ENCODE measurements around the gene MPL. TPM values are rescaled to one million over a fixed set of nuclear protein-coding genes. Genes with fewer than 3 reads are reported as not detected.

MPL gene
- total and polyA plus RNA-seq, 3 experiments from 2014 or later, result not detected

DNA sequence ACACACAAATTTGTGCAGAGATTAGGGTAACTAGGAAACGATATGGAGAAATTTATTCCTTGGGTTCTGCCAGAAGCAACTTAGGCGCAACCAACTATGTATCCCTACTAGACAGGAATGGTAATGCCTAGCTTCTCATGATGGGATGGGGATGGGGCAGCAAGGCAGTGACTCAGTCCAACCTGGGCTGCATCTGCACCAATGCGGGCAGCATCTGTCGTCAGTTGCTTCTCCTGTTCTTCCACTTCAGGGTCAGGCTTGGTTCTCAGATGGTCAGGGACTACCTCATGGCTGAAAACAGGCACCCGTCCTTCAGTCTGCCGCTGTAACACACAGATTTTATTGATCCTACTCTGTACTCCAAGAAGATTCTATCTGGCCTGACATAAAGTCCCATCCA lies 49.1 kb downstream of the MPL start:
- H3K27ac ChIP-seq (ENCODE audit: low read depth, low read length), result no peak overlapping the region
- H3K36me3 ChIP-seq (ENCODE audit: insufficient read depth, low read length), result peaks cover 52% of the 10 kb centered on the region
- Mint-ChIP-seq H3K4me1 (peaks cover 30 to 50% (median 46%) of the 10 kb centered on the region in 3 donors), H3K9me3 (no peaks in the 10 kb centered on the region), H3K4me3 (peak overlapping the region in 1 of 7 donors; percentile 94), H3K36me3 (peaks cover 0 to 74% (median 23%) of the 10 kb centered on the region in 3 donors), H3K27ac (peak overlapping the region in 1 of 8 donors; percentile 76), H3K27me3 (no peaks in the 10 kb centered on the region)
- no peaks in the 10 kb centered on the region for H3K27me3 ChIP-seq (ENCODE audit: insufficient read depth, low read length, poor library complexity, severe bottlenecking)
- ChIA-PET CTCF (interaction anchor here (1.4 kb wide), 1 partner anchor 10 kb away, joined by 3 read pairs; no protein-coding TSS in a partner anchor), POLR2A (no interaction called here)
- no peak for DNase-seq
- peaks cover 28% of the 10 kb centered on the region for H3K4me1 ChIP-seq (ENCODE audit: insufficient read depth, low read length)
- no peaks in the 10 kb centered on the region for H3K9me3 ChIP-seq (ENCODE audit: low read length)
- H3K4me3 ChIP-seq (ENCODE audit: low read length), result no peak overlapping the region

DNA sequence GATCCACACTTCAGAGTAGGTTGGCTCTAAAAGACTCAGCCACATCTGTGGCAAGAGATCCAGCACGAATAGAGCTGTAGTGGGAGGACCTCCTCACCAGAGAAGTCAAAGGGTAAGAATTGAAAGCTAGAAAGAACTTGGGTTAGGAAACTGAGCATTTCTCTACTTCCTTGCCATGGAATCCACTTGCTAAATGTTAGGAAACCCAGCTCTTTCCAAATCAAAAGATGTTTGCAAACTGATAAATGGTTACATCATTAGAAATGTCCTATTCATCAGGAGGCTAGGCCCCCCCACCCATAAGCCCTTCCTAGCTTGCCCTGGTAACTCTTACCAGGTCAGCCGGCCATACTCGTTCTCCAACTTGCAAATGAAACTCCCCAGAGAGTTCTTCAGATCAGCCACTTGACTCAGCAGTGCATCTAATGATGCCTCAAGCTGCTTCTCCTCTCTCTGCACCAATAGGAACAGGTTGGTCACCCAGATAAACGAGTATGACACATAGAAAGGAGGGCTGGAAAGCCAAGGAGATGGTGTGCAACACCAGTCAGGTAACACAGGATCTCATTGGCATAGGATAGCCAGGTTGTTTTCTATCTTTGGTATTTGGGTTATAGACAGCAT lies 50.5 kb downstream of the MPL start:
- H3K4me3 ChIP-seq (ENCODE audit: low read length), result no peak overlapping the region
- peaks cover 28% of the 10 kb centered on the region for H3K4me1 ChIP-seq (ENCODE audit: insufficient read depth, low read length)
- Mint-ChIP-seq H3K27ac (peak overlapping the region; percentile 11 to 100 (median 98)), H3K27me3 (no peaks in the 10 kb centered on the region), H3K4me3 (peak overlapping the region; percentile 94 to 100 (median 98)), H3K36me3 (peaks cover 0 to 60% (median 20%) of the 10 kb centered on the region in 3 donors), H3K9me3 (no peaks in the 10 kb centered on the region), H3K4me1 (peaks cover 36 to 60% (median 50%) of the 10 kb centered on the region in 3 donors)
- H3K27ac ChIP-seq (ENCODE audit: low read depth, low read length), result no peak overlapping the region
- no peaks in the 10 kb centered on the region for H3K27me3 ChIP-seq (ENCODE audit: insufficient read depth, low read length, poor library complexity, severe bottlenecking)
- no peaks in the 10 kb centered on the region for H3K9me3 ChIP-seq (ENCODE audit: low read length)
- ChIA-PET CTCF (interaction anchor here (1.2 kb wide), 1 partner anchor 161 kb away, joined by 3 read pairs; no protein-coding TSS in a partner anchor), POLR2A (interaction anchor here (1.1 kb wide), 1 partner anchor 21 kb away, joined by 3 read pairs; no protein-coding TSS in a partner anchor)
- DNase-seq, result no peak
- peaks cover 45% of the 10 kb centered on the region for H3K36me3 ChIP-seq (ENCODE audit: insufficient read depth, low read length)

DNA sequence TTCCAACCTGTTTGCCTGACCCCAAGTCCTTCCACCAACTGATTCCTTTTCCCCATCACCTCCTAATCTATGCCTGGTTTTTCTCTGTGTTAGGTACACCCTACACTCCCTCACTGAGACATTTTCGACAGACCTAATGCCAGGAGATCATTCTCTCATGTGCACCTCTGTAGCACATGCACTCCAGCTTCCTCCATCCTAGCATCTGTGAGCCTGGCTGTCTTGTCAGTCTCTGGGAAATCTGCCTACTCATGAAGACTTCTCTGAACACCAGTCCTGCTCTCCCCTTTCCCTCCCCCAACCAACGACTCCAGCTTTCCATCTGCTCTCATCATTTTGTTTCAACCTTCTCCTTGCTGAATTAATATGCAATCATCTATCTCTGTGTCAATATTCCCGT lies 51.0 kb downstream of the MPL start:
- H3K27ac ChIP-seq (ENCODE audit: low read depth, low read length), result peak overlapping the region; percentile 87
- ChIA-PET CTCF (interaction anchor here (1.2 to 2.0 kb wide), 2 partner anchors 20 to 162 kb away, joined by 3 to 7 read pairs; partner anchors contain the start of gene ELOVL1), POLR2A (interaction anchor here (0.7 to 1.1 kb wide), 2 partner anchors 22 to 35 kb away, joined by 3 read pairs; no protein-coding TSS in a partner anchor)
- Mint-ChIP-seq H3K36me3 (peaks cover 0 to 57% (median 18%) of the 10 kb centered on the region in 3 donors), H3K4me1 (peaks cover 38 to 65% (median 56%) of the 10 kb centered on the region in 3 donors), H3K9me3 (no peaks in the 10 kb centered on the region), H3K27ac (peak overlapping the region; percentile 76 to 100 (median 98)), H3K27me3 (no peaks in the 10 kb centered on the region), H3K4me3 (peak overlapping the region; percentile 94 to 100 (median 98))
- H3K9me3 ChIP-seq (ENCODE audit: low read length), result no peaks in the 10 kb centered on the region
- peak overlapping the region; percentile 90 for H3K4me3 ChIP-seq (ENCODE audit: low read length)
- peaks cover 28% of the 10 kb centered on the region for H3K4me1 ChIP-seq (ENCODE audit: insufficient read depth, low read length)
- H3K36me3 ChIP-seq (ENCODE audit: insufficient read depth, low read length), result peaks cover 40% of the 10 kb centered on the region
- DNase-seq, result no peak
- H3K27me3 ChIP-seq (ENCODE audit: insufficient read depth, low read length, poor library complexity, severe bottlenecking), result no peaks in the 10 kb centered on the region

DNA sequence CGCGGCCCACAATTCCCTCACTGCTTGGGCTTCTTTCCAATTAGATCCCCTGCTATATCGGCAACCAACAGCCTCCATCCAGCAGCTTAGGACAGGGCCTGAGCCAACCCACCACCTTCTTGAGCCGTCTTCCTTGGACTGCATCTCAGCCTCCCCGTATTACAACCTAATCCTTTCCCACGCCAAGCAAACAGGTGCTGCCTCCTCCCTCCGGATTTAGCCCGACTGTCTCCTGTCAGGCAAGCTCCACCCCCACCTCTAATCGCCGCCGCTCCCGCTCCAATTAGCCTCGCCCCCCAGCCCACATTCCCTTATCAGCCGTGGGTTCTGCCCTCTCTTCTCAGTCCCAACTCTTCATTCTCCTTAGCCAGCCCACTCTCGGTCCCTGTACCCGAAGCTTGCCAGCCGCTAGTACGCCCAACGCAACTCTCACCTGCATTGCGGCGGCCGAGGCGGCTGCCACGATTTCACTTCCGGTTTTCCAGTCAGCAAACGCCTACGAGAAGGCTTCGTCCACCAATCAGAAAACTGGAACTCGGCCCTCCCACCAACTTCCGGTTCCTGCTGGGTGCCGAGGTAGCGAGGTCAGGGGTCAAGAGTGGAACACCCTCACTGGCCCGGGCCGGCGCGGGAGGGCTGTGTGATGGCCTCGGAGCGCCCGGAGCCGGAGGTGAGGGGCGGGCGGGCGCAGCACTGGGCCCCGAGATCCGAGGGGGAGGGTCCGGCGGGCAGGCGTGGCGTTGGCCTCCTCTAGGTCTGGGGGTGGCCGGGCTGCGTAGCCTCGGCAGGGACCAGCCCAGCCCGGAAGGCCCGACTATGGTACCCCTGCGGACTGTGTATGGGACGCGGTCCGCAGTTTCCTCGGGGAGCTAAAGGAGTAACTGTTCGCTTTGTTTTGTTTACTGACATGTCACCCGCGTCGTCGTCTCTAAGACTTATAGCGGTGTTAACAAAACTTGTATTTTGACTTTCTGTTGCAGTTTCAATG lies 52.0 kb downstream of the MPL start, which contains the start of the genes MED8 and SZT2:
Gene MED8, minus strand, starts transcription at position 475 of the 988 bp plus-strand sequence. Its CDS starts 36 bp downstream, at position 439.
Gene SZT2, plus strand, starts transcription at position 574 of the 988 bp plus-strand sequence. Its CDS starts 70 bp downstream, at position 644.
- peak within 1 kb of the TSS; percentile 87 to 100 (median 99) for H3K27ac Mint-ChIP-seq
- peak within 1 kb of the TSS; percentile 90 for H3K4me3 ChIP-seq (ENCODE audit: low read length)
- H3K27ac ChIP-seq (ENCODE audit: low read depth, low read length), result peak within 1 kb of the TSS; percentile 87
- no peaks in the 10 kb centered on the region for H3K27me3 Mint-ChIP-seq
- H3K9me3 Mint-ChIP-seq, result no peaks in the 10 kb centered on the region
- H3K27me3 ChIP-seq (ENCODE audit: insufficient read depth, low read length, poor library complexity, severe bottlenecking), result no peaks in the 10 kb centered on the region
- H3K4me3 Mint-ChIP-seq, result peak within 1 kb of the TSS; percentile 94 to 100 (median 98)
- ChIA-PET POLR2A (interaction anchor here (0.7 to 1.4 kb wide), 4 partner anchors 22 to 217 kb away, joined by 3 to 8 read pairs (median 3); partner anchors contain the start of genes CFAP57, EBNA1BP2 and ELOVL1), CTCF (interaction anchor here (1.0 to 2.0 kb wide), 4 partner anchors 21 to 163 kb away, joined by 3 to 7 read pairs (median 3); partner anchors contain the start of gene ELOVL1)
- peaks cover 0 to 50% (median 15%) of the 10 kb centered on the region in 3 donors for H3K36me3 Mint-ChIP-seq
- H3K4me1 ChIP-seq (ENCODE audit: insufficient read depth, low read length), result peaks cover 28% of the 10 kb centered on the region
- peaks cover 41 to 68% (median 59%) of the 10 kb centered on the region in 3 donors for H3K4me1 Mint-ChIP-seq
- H3K9me3 ChIP-seq (ENCODE audit: low read length), result no peaks in the 10 kb centered on the region
- peaks cover 30% of the 10 kb centered on the region for H3K36me3 ChIP-seq (ENCODE audit: insufficient read depth, low read length)
- peak; percentile 88 to 93 (median 91) for DNase-seq

DNA sequence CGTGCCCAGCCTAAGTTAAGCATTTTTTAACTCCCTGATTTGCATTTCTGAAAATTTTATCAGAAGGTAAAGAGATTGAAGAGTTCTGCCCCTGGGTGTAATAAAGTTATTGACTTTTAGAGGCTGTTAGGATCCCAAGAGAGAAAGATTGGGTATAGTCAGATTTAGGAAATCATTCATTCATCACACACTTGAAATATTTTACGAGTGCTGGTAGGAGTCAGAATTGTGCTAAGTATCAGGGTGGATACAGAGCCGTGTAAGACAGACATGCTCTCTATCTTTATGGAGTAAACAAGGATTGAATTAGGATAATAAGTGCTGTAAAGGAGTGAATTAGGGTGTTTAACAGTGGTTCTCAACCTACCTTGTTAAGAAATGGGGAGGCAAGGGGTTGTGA lies 55.1 kb downstream of the MPL start:
- H3K27ac ChIP-seq (ENCODE audit: low read depth, low read length), result no peak overlapping the region
- POLR2A ChIA-PET, result no interaction called here
- Mint-ChIP-seq H3K27me3 (peaks cover 0 to 1% of the 10 kb centered on the region in 2 donors), H3K4me3 (peak overlapping the region in 2 of 7 donors; percentile 12 to 26), H3K36me3 (peaks cover 0 to 40% (median 10%) of the 10 kb centered on the region in 3 donors), H3K4me1 (peaks cover 43 to 68% (median 61%) of the 10 kb centered on the region in 3 donors), H3K27ac (peak overlapping the region in 2 of 8 donors; percentile 59 to 75), H3K9me3 (no peaks in the 10 kb centered on the region)
- no peaks in the 10 kb centered on the region for H3K9me3 ChIP-seq (ENCODE audit: low read length)
- H3K27me3 ChIP-seq (ENCODE audit: insufficient read depth, low read length, poor library complexity, severe bottlenecking), result no peaks in the 10 kb centered on the region
- no peak overlapping the region for H3K4me3 ChIP-seq (ENCODE audit: low read length)
- peaks cover 6% of the 10 kb centered on the region for H3K36me3 ChIP-seq (ENCODE audit: insufficient read depth, low read length)
- CTCF ChIA-PET, result no interaction called here
- peaks cover 25% of the 10 kb centered on the region for H3K4me1 ChIP-seq (ENCODE audit: insufficient read depth, low read length)
- no peak for DNase-seq

DNA sequence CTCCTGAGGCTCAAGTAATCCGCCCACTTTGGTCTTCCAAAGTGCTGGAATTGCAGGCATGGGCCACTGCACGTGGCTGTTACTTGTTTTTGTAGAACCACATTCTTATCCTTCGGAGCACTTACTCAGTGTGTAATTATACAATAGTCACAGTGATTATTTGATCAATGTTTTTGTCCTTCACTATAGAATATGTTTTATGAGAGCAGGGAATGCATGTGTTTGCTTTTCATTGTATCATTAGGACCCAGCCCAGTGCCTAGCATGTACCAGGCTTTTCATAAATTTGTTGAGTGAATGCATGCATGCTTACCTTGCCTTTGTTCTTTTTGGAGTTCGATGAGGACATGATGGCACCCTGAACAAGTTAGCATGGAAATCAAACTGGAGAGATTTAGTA lies 57.9 kb downstream of the MPL start:
- POLR2A ChIA-PET, result no interaction called here
- Histone ChIP-seq H3K9me3 (ENCODE audit: low read length) (no peaks in the 10 kb centered on the region), H3K27me3 (ENCODE audit: insufficient read depth, low read length, poor library complexity, severe bottlenecking) (no peaks in the 10 kb centered on the region), H3K36me3 (ENCODE audit: insufficient read depth, low read length) (peaks cover 6% of the 10 kb centered on the region), H3K4me3 (ENCODE audit: low read length) (no peak overlapping the region), H3K4me1 (ENCODE audit: insufficient read depth, low read length) (peaks cover 5% of the 10 kb centered on the region), H3K27ac (ENCODE audit: low read depth, low read length) (no peak overlapping the region)
- no peak for DNase-seq
- Mint-ChIP-seq H3K4me1 (peaks cover 23 to 54% (median 47%) of the 10 kb centered on the region in 3 donors), H3K27me3 (peaks cover 0 to 1% of the 10 kb centered on the region in 2 donors), H3K27ac (peak overlapping the region in 1 of 8 donors; percentile 27), H3K4me3 (no peak overlapping the region), H3K36me3 (peaks cover 0 to 33% (median 14%) of the 10 kb centered on the region in 3 donors), H3K9me3 (no peaks in the 10 kb centered on the region)
- CTCF ChIA-PET, result no interaction called here

DNA sequence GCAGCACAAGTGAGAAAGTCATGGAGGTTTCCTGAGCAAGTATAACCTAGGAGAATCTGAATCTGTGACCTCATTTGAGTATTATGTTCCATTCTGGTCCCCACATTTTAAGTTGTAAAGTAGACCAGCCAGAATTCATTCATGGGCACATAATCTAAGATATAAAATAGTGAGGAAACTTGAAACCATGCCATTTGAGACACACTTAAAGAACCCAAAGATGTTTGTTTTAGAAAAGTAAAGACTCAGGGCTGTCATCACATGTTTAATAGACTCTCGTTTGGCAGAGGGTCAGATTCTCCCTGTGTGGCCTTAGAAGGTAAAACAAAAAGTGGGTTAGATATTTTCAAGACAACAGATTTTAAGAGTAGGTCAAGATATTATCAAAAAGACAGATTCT lies 58.4 kb downstream of the MPL start:
- ChIA-PET CTCF (no interaction called here), POLR2A (no interaction called here)

More for the DNA sequence above, 58.4 kb downstream of the MPL start:
- Mint-ChIP-seq H3K27ac (no peak overlapping the region), H3K27me3 (peaks cover 0 to 1% of the 10 kb centered on the region in 2 donors), H3K4me1 (peaks cover 19 to 51% (median 42%) of the 10 kb centered on the region in 3 donors), H3K36me3 (peaks cover 0 to 33% (median 14%) of the 10 kb centered on the region in 3 donors), H3K4me3 (no peak overlapping the region), H3K9me3 (no peaks in the 10 kb centered on the region)
- H3K27ac ChIP-seq (ENCODE audit: low read depth, low read length), result no peak overlapping the region
- DNase-seq, result no peak
- peaks cover 6% of the 10 kb centered on the region for H3K36me3 ChIP-seq (ENCODE audit: insufficient read depth, low read length)
- no peak overlapping the region for H3K4me3 ChIP-seq (ENCODE audit: low read length)
- no peaks in the 10 kb centered on the region for H3K9me3 ChIP-seq (ENCODE audit: low read length)
- no peaks in the 10 kb centered on the region for H3K4me1 ChIP-seq (ENCODE audit: insufficient read depth, low read length)
- no peaks in the 10 kb centered on the region for H3K27me3 ChIP-seq (ENCODE audit: insufficient read depth, low read length, poor library complexity, severe bottlenecking)
